GM19351 (cell line): ENCODE results near the gene DNAJB6.

Experiments used
- ATAC-seq: cut with Tn5 transposase; IDR thresholded peaks from one replicate; pipeline ENCODE4 v1.9.1; 2021; ENCODE audit warnings: mild to moderate bottlenecking, moderate library complexity; ENCODE audit not compliant: unreplicated experiment

DNAJB6 gene

DNA sequence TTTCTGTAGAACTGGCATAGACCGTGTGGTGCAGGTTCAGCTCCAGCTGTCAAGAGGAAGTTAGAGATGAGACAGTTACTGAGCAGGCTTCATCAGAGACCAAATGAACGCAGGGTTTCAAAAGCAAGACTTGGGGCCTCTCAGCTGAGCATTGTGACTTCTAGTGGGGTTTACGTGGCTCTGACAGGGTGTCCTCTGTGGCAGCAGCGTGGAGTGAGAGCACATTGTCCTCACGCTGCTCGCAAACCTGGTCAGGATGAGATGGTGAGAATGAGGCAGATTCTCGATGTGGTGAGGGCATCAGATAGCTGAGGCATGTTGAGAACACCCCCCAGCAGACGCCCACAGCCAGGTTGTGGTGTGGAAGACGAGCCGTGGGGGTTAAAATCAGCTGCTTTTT is 126.0 kb downstream of the DNAJB6 start:
- no peak for ATAC-seq

DNA sequence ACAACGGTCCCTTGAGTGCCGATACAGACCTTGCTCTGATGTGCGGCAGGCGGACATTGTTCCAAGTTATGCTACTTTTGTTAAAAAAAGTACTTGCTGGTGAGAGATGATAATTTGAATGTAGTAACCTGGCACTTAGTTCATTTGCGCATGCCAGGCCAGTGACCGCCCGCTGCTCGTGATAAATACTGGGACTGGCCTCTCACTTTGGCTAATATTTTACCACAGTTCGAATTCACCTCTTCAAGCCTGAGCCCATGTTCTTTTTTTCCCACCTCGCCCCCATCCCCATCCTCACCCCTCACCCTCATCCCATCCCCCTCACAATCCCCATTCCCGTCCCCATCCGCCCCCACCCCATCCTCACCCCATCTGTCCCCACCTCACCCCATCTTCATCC is 126.4 kb downstream of the DNAJB6 start:
- no peak for ATAC-seq

DNA sequence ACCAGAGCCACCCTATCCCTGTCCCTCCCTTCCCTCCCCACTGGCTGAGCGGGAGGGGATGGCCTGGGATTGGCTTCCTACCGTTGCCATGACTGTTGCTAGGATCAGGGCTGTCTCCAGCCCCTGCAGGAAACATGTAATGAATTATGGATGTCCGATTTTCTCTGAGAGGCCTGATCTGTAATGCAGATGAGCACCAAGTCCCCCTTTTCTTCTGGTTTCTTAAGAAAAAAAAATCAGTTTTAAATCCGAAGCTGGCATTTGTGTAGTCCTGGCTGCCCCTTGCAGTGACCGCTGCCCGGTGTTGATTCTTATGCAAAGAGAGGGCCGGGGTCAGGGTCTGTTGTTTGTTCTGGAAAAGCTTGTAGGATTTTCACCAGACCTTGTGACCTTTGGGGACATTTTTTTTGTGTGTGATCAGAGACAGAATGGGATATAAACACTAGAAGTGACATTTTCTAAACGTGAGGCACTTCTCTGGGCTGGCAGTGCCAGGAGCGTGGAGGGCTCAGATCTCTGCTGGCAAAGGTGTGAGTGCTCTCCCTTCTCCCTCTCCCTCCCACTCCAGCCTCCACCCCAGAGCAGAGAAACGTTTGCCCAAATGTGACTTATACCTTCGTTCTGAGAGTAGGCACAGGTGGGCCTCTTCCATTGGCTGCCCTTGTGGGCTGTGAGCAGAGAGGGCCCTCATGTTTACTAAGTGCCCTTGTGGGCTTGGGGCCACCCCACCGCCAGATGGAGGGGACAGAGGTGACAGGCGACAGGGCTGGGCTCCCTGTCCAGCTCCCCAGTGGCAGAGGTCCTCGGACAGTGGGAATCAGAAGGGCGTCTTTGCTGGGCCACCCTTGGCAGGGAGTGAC is 127.5 kb downstream of the DNAJB6 start:
- ATAC-seq, result no peak

DNA sequence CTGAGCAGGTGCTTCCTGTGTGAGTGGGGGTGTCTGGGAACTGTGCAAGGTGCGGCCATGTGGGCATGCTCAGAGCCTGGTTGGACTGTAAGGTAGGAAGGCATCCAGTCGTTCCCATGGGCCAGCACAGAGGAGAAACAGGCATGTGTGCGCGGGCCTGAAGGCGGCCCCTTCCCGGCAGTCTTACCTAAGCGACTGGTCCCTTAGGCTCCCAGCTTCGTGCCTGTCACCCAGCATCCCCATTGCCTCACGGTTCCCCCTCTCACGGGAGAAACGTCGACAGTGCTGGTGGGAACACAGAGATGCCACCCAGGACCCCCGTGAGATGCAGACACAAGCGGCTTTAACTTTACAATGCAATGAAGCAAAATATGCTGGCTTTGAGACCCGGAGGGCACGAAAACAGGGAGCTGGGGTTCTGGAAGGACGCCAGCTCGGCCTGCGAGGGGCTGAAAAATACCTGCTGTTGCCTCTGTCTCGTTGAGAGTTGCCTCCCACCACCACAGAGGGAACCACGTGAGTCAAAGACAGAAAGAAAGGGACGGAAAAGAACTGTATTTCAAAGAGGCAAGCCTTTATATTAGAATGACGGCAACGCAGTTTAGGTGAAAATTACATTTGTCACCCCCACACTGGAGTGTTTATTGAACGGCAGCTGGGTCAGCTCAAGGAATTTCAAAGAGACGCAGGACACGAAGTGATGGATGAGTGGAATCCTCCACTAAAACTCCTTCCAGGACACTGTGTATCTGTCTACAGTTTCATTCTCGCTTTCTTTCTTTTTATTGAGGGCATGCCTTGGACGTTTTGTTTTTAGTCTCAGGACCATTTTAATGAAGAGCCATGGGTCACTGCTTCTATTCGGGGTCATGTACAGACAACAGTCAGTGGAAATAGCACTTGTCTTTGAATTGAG is 128.4 kb downstream of the DNAJB6 start:
- no peak for ATAC-seq

DNA sequence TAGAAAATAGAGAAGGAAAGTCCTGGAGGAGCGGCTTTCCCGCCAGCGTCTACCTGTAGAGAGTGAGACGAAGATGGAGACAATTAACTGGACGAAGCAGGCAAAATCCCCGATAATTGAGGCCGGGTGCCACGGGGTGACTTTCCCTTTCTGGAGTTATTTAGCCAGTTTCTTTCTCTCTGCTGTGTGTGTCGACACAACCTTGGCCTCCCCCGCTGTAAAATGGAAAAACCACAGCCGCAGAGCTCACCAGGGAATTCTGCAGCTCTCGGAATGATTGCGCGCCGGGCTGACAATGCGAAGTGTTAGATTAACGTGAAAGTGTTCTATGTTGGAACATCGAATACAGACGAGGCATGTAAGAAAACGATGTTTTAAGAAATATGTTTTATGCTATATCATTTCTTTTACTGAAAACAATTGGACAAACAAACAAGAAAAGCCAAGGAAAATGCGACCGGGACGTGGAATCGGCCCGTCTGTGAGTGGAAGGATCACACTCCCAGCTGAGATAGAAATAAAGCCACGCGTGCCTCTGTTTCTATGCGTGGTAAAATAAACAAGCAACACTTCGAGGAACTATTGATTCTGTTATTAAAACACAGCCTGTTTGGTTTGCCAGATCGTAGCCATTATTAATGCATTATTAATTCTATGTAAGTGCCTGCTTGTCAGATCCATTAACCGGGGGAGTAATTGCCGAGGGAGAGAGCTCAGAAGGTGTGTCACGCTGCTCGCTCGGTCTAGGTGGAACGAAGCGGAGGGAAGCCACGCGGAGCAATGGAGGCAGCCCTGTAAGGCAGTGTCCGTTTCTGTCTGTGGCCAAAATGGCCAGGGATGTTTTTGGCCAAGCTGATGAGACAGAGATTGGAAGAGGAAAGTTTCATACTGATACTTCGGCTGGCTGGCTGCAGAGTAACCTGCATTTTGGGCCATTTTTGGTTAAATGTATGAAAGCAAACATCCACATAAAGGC is 129.4 kb downstream of the DNAJB6 start:
- ATAC-seq, result no peak

DNA sequence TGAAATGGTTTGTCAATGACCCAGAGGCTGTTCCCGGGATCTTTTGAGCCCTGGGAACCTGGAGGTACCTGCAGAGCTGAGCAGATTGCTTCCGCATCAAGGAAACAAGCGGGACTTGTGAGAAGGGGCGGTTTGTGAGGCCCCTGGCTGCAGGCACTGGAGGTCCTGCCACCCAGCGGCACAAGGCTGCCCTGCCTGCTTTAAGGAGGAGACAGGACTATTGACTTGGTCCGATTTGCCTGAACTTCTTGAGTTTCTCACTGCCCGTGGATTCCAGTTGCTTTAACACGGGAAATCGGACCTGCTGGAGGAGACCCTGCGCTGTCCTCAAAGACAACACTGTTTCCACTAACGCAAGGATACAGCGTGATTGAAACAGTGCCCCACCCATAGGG is 130.1 kb downstream of the DNAJB6 start:
- ATAC-seq, result no peak
